Renal cortex interstitium (tissue), 11 donors: ENCODE measurements around the gene NPAS3. TPM values are rescaled to one million over a fixed set of nuclear protein-coding genes. Genes with fewer than 3 reads are reported as not detected.

Experiments used
- DNase-seq, 11 donors: peaks; one replicate each; pipeline ENCODE4 v3.0.0-alpha.2; 2013; ENCODE audit warnings: low read depth in 9 of 11, low spot score in 4 of 11; ENCODE audit errors: extremely low read depth in 1 of 11
- polyA plus RNA-seq, 3 donors: library from polyadenylated mRNA; unstranded; fragments of 120-200 nt; gene quantifications; one replicate each; pipeline ENCODE4 v1.2.1, GENCODE V29; 2013; ENCODE audit not compliant: insufficient read length in 3 of 3

The NPAS3 gene
- polyA plus RNA-seq, 3 donors: 6.3 to 8.9 (median 8.7) TPM

- no peak for DNase-seq
These were observed 494.7 kb downstream of the NPAS3 start for GRCh38 chr14:33433396-33433795.

DNA sequence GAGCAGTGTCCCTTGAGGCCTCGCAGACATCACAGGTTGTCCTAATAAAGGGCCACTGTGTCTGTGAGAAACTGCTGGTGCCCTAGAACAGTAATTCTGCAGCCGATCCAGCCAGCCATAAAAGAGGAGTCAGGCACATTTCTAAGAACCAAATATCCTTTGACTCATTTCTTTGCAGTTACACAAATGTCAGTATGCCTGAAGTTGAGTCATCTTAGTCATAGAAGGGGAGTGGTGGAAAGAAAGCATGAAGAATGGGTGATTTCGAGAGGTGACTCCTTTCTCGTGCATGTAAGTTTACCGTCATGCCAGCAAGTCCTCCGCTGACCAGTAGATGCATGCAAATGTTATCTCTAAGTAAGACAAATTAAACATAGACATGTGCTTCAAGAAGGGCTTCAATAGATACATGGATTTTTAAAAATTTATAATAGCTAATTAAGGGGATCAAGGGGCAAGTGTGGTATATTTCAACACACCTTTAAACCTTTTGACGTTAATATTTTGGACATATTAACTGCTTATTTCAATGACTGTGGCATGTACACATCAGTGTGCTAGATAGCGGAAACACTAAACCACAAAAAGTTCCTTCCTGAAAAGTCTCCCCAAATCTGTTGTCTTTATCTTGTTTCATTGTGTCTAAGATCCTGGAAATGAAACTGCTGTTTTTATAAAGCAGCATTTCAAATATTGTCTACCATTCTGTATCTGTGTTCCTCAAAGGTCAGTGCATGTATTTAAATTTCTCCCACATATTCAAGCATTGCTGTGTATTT is 497.4 kb downstream of the NPAS3 start:
- DNase-seq: no peak

- no peak for DNase-seq
These were observed 503.0 kb downstream of the NPAS3 start for GRCh38 chr14:33441633-33442032.

GRCh38 chr14:33444136-33444535 is 505.5 kb downstream of the NPAS3 start:
- DNase-seq: no peak

GRCh38 chr14:33449268-33449667 is 510.6 kb downstream of the NPAS3 start:
- DNase-seq: no peak

- no peak for DNase-seq
These were observed 511.2 kb downstream of the NPAS3 start for GRCh38 chr14:33449703-33450395.

GRCh38 chr14:33450416-33450815 is 511.7 kb downstream of the NPAS3 start:
- DNase-seq: no peak

GRCh38 chr14:33451211-33451610 is 512.5 kb downstream of the NPAS3 start:
- no peak for DNase-seq

GRCh38 chr14:33452995-33453394 is 514.3 kb downstream of the NPAS3 start:
- DNase-seq: no peak

DNA sequence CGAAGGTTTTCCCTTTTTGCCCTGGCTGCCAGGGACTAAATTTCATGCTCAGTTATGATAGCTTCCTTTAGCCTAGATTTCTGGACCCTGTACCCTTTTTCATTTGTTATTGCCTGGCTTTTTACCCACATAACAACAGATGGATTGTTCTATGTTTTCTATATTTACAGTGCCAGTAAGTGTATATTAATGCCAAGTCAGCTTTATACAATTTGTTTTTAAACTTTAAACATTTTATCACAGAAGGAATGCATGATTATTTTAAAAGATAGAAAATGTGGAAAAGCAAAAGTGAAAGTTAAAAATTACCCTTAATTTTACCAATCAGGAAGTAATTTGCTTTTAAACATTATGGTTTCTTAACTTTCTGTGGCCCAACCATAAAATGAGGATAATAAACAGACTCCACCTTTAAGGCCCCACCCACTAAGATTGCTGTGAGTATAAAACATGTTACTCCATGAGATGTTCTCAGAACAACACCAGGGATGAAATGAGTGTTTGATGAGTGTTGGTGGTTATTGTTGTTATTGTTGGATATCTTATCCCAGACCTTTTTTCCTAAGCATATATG is 515.4 kb downstream of the NPAS3 start:
- no peak for DNase-seq

DNA sequence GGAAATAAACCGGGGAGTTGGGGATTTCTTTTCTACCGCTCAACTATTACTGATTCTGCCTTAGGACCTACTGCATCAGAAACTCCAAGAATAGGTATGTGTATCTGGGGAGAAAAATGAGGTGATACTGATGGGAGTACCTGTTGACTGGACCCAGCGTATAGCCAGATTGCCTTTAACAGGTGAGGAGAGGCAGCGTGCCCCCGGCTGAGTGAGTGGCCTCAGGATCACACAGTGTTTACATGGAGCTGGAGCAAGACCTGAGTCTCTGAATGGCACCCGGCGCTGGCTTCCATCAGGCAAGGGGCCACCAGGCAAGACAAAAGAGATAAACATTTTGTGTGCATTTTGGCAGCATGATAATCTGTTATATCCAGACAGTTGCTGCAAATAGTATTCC is 516.0 kb downstream of the NPAS3 start:
- DNase-seq: no peak

- no peak for DNase-seq
These were observed 517.1 kb downstream of the NPAS3 start for GRCh38 chr14:33455654-33456345.

DNA sequence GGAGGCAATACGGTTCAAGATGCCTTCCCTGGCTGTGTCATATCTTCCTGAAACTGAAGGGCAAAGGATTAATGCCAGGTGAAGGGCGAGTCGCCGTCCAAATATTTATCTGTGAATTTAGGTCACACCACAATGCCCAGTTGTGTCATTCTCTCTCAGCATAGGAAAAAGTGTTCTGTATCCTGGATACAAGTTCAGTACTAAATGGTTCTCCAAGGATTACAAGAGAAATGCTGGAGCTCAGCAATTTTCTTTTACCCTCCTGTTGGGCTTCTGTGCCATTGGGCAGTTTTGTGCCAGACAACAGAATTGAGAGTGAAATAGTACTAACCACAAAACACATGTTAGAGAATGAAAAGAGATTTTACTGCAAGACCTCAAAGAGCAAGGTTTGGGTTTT is 518.3 kb downstream of the NPAS3 start:
- DNase-seq: no peak

DNA sequence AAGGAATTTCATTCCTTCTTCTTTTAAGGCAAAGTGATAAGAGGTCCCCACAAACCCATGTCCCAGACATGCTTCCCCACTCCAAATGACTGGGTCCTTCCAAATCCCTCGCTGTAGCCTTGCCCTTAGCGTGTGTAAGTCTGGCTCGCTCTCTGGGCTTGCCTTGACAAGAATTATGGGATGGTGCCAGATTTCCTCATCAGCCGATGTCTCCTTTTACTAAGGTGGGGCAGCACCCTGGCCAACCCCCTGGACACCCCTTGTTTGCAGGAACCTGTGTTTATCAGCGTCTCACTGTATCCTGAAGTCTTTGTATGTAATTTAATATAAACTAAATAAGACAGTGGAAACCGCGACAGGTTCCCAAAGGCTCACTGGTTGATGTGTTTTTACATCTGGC is 518.9 kb downstream of the NPAS3 start:
- DNase-seq: no peak

GRCh38 chr14:33460164-33460563 is 521.5 kb downstream of the NPAS3 start:
- no peak for DNase-seq

DNA sequence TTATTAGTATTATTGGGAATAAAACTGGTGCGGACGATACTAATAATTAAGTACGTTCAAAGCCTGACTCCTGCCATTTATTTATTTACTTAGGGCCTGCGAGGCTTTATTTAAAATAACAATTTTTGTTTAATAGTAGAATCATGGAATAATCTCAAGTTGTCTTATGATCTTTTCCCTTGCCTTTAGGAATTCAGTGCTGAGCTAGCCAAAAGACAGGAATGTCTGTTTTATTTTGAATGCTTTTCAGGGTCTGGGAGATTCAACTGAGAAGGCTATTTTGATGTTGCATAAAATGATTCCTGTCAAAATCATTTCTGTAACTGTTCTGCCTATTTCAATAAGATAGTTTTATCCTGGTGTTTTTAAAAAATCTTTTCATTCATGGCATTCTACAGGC is 522.4 kb downstream of the NPAS3 start:
- DNase-seq: no peak

- no peak for DNase-seq
These were observed 525.1 kb downstream of the NPAS3 start for GRCh38 chr14:33463731-33464130.

- DNase-seq: no peak
These were observed 525.7 kb downstream of the NPAS3 start for GRCh38 chr14:33464254-33464962.
